Body of pancreas (tissue), 4 donors: ENCODE measurements around the gene EIF1AD. TPM values are rescaled to one million over a fixed set of nuclear protein-coding genes. Genes with fewer than 3 reads are reported as not detected.

Experiments used
- ATAC-seq: fragments of 150-250 bp; one replicate; pipeline ENCODE4 v1.9.1; 2016
- DNase-seq, 4 donors: peaks; one replicate each; pipeline ENCODE4 v3.0.0-alpha.2; 2019
- H3K27ac ChIP-seq, 4 donors: fragments of 200-600 bp; sonication (generic); 1 replicate in 3 of 4; 2 replicates in 1 of 4; pipeline versions ENCODE4 v1.5.1 to v1.6.1; 2016 to 2019; ENCODE audit warnings: mild to moderate bottlenecking in 1 of 4, mixed read lengths in 1 of 4, moderate library complexity in 1 of 4
- H3K27me3 ChIP-seq, 2 donors: fragments of 200-600 bp; sonication (generic); one replicate each; pipeline ENCODE4 v1.6.0; 2016; ENCODE audit warnings: mild to moderate bottlenecking in 1 of 2
- H3K36me3 ChIP-seq, 2 donors: fragments of 200-600 bp; sonication (generic); replicated peaks in 1 of 2; 2 replicates each; pipeline ENCODE4 v1.5.1; 2016; ENCODE audit warnings: low read depth in 2 of 2; ENCODE audit not compliant: insufficient read depth in 1 of 2
- H3K4me1 ChIP-seq: fragments of 200-600 bp; sonication (generic); one replicate; pipeline ENCODE4 v1.6.0; 2016
- H3K4me3 ChIP-seq, 2 donors: fragments of 200-600 bp; sonication (generic); 1 replicate in 1 of 2; 2 replicates in 1 of 2; pipeline ENCODE4 v1.5.1; 2016 to 2019
- H3K9me3 ChIP-seq, 3 donors: fragments of 200-600 bp; sonication (generic); 1 replicate in 2 of 3; 2 replicates in 1 of 3; pipeline ENCODE4 v1.5.1; 2016
- CTCF ChIP-seq, 7 experiments: fragments of 450-650 bp in 4 of 7; fragments of 200-600 bp in 3 of 7; sonication (generic) in 3 of 7; IDR thresholded peaks; one replicate each; pipeline ENCODE4 v1.5.1; 2016 to 2019; ENCODE audit warnings: antibody characterized with exemption in 7 of 7
- POLR2A ChIP-seq, 3 donors: fragments of 450-650 bp; IDR thresholded peaks; one replicate each; pipeline ENCODE4 v1.6.1; 2016; ENCODE audit warnings: antibody characterized with exemption in 3 of 3, mild to moderate bottlenecking in 2 of 3
- WGBS, 2 donors: methylation state at CpG; one replicate each; pipeline ENCODE4 v1.1.5; 2017; 5-methylcytosine and 5-hydroxymethylcytosine counted together
- intact Hi-C: fragments of 100-400 bp; cut with DNase I; formaldehyde crosslinking; loops from one replicate; pipeline ENCODE4 v1.15.1; 2023
- total RNA-seq, 2 donors: library from RNA; depleted of rRNA; stranded (reverse); fragments of >200 nt; gene quantifications; one replicate each; pipeline ENCODE4 v1.1.0, GENCODE V29; 2016

Gene EIF1AD
- total RNA-seq, 2 donors from 2014 or later, result 7.8 to 28.0 TPM

DNA sequence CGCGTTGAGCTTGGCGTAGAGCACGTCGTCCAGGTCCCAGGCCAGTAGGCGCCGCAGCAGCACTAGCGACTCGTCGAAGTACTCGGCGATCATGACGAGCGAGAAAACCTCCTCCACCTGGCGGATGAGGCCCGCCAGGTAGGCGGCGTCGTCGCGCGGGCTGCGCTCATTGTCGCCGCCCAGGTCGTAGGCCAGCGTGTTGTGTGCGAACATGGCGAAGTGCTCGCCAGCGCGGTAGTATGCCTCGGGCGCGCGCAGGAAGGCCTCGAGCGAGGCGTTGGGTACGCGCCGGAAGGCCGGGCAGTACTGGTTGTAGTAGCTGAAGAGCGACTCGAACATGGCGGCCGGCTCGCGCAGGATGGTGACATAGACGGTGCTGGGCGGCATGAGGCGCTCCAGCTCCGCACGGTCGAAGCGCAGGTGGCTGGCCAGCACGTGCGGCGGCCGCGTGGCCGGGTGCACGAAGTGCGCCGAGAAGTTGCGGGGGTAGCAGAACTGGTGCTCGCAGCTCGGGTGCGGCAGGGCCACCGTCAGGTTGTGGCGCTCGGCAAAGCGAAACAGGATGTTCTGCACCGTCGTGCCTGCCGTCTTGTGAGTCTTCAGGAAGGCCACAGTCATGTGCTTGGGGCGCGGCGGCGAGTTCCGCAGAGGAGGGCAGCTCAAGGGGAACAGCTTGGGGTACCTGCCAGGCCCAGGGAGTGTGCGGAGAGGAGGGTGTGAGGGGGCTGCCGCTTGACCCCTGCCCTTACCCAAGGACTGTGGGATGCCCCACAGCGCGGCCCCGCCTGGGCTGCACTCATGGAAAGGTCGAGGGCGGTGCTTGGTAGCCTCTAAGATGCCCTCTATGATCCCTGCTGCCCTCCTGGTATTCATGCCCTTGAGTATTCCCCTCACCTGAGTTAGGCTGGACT lies 41.3 kb upstream of the EIF1AD start:
- Histone ChIP-seq H3K4me1 (peaks cover 26% of the 10 kb centered on the region), H3K9me3 (no peaks in the 10 kb centered on the region), H3K27ac (no peak overlapping the region), H3K36me3 (no peaks in the 10 kb centered on the region), H3K4me3 (no peak overlapping the region), H3K27me3 (no peaks in the 10 kb centered on the region)
- WGBS, 2 donors, result 94 to 95% methylated on average over 80 to 81 of the region's 88 CpGs
- no peak for DNase-seq
- no peak for ATAC-seq
- intact Hi-C loops, result no loop called here
- no peak for TF ChIP-seq CTCF (IDR thresholded peaks at IDR 0.05)
- TF ChIP-seq POLR2A (IDR thresholded peaks at IDR 0.05), result no peak

- TF ChIP-seq POLR2A (IDR thresholded peaks at IDR 0.05) (no peak), CTCF (IDR thresholded peaks at IDR 0.05) (no peak)
- H3K4me3 ChIP-seq, result no peak overlapping the region
- H3K36me3 ChIP-seq, result no peaks in the 10 kb centered on the region
- WGBS, 2 donors, result 94 to 95% methylated on average over 67 to 77 of the region's 81 CpGs
- no peak overlapping the region for H3K27ac ChIP-seq
- H3K9me3 ChIP-seq, result no peaks in the 10 kb centered on the region
- no peaks in the 10 kb centered on the region for H3K27me3 ChIP-seq
- intact Hi-C loops, result no loop called here
- ATAC-seq (no peak), DNase-seq (no peak)
- H3K4me1 ChIP-seq, result peaks cover 18% of the 10 kb centered on the region
These were observed 40.5 kb upstream of the EIF1AD start for GRCh38 chr11:66042227-66042995.

DNA sequence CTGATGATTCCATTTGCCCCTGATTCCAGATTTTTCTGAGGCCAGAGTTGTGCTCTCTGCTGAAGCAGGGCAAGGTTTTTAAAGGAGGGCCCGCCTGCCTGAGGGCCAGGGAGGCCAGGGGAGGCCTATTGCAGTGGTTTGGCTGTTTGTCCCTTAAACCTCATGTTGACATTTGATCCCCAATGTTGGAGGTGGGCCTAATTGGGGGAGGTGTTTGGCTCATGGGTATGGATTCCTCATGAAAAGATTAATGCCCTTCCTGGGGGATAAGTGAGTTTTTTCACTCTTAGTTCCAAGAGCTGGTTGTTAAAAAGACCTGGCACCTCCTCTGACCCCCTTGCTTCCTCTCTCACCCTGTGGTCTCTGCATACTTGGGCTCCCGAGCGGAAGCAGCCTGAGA lies 37.8 kb upstream of the EIF1AD start:
- no peak for TF ChIP-seq CTCF (IDR thresholded peaks at IDR 0.05)
- no peak for TF ChIP-seq POLR2A (IDR thresholded peaks at IDR 0.05)
- DNase-seq (peak in 3 of 4 donors; percentile 31 to 42 (median 39)), ATAC-seq (peak; percentile 58)
- 57 to 60% methylated on average over 1 to 3 of the region's 3 CpGs for WGBS, 2 donors
- H3K36me3 ChIP-seq, result no peaks in the 10 kb centered on the region
- no peak overlapping the region for H3K4me3 ChIP-seq
- no peaks in the 10 kb centered on the region for H3K9me3 ChIP-seq
- intact Hi-C loops, result no loop called here
- H3K4me1 ChIP-seq, result peaks cover 10% of the 10 kb centered on the region
- H3K27ac ChIP-seq, result peak overlapping the region in 3 of 4 donors; percentile 28 to 65 (median 55)
- H3K27me3 ChIP-seq, result no peaks in the 10 kb centered on the region

GRCh38 chr11:66037327-66037726 lies 35.4 kb upstream of the EIF1AD start:
- 75 to 77% methylated on average over 1 to 3 of the region's 3 CpGs for WGBS, 2 donors
- Histone ChIP-seq H3K9me3 (no peaks in the 10 kb centered on the region), H3K36me3 (no peaks in the 10 kb centered on the region), H3K4me3 (no peak overlapping the region), H3K27me3 (no peaks in the 10 kb centered on the region), H3K4me1 (peaks cover 10% of the 10 kb centered on the region), H3K27ac (no peak overlapping the region)
- TF ChIP-seq CTCF (IDR thresholded peaks at IDR 0.05) (no peak), POLR2A (IDR thresholded peaks at IDR 0.05) (no peak)
- ATAC-seq, result no peak
- no peak for DNase-seq
- intact Hi-C loops, result no loop called here
